ENCODE data around the gene SBNO1. TPM values are rescaled to one million over a fixed set of nuclear protein-coding genes. Genes with fewer than 3 reads are reported as not detected.
"Not testable (repeated sequence)": the region's sequence is repeated elsewhere in the genome, so short reads cannot be mapped to it uniquely, and the experiment has no call there.

SBNO1 gene
- total RNA-seq, 1 donor from 2014 or later, result 34.0 TPM

DNA sequence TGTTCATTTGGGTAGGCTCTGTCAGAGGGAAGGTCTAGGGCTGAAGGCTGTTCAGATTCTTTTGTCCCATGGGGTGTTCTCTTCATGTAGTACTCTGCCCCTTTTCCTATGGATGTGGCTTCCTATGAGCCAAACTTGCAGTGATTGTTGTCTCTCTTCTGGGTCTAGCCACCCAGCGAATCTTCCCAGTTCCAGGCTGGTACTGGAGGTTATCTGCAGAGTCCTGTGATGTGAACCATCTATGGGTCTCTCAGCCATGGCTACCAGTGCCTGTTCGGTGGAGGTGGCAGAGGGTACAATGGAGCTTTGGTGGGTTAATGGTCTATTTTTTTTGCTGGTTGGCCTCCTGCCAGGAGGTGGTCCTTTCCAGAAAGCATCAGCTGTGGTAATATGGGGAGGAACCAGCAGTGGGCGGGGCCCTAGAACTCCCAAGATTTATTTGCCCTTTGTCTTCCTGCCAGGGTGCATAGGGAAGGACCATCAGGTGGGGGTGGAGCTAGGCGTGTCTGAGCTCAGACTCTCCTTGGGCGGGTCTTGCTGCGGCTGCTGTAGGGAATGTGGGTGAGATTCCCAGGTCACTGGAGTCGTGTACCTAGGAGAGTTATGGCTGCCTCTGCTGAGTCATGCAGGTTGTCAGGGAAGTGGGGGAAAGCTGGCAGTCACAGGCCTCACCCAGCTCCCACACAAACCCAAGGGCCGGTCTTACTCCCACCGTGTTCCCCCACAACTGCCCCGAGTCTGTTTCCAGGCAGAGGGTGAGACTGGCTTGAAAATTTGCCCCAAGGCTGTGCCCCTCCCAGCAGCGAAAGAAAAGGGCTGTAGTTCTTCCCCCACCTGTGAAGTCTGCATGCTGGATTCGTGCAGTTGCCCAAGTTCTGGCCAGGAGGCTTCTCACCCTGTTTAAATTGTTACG, 113.9 kb downstream of the SBNO1 start:
- no peak for DNase-seq (ENCODE audit: low read depth)

DNA sequence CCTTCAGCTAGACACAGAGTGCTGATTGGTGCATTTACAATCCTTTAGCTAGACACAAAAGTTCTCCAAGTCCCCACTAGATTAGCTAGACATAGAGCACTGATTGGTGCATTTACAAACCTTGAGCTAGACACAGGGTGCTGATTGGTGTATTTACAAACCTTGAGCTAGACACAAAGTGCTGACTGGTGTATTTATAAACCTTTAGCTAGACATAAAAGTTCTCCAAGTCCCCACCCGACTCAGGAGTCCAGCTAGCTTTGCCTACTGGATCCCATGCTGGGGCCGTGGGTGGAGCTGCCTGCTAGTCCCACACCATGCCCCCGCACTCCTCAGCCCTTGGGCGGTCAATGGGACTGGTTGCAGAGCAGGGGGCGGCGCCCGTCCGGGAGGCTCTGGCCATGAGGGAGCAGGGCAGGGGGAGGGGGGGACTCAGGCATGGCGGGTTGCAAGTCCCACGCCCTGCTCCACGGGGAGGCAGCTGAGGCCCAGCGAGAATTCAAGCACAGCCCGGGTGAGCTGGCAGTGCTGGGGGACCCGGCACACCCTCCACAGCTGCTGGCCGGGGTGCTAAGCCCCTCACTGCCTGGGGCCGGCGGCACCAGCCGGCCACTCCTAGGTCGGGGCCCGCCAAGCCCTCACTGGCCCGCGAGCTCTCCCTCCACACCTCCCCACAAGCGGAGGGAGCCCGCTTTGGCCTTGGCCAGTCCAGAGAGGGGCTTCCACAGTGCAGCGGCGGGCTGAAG, 115.5 kb downstream of the SBNO1 start:
- DNase-seq (ENCODE audit: low read depth), result not testable (repeated sequence)

DNA sequence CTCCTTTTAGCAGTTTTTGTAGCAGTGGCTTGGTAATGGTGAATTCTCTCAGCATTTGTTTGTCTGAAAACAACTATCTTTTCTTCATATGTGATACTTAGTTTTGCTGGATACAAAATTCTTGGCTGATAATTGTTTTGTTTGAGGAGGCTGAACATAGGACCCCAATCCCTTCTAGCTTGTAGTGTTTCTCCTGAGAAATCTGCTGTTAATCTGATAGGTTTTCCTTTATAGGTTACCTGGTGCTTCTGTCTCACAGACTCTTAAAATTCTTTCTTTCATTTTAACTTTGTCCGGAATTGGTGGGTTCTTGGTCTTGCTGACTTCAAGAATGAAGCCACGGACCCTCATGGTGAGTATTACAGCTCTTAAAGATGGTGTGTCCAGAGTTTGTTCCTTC, 116.5 kb downstream of the SBNO1 start:
- not testable (repeated sequence) for DNase-seq (ENCODE audit: low read depth)

- no peak for DNase-seq (ENCODE audit: low read depth)
Observed at GRCh38 chr12:123245678-123246077, 119.0 kb downstream of the SBNO1 start.

- no peak for DNase-seq (ENCODE audit: low read depth)
Observed at GRCh38 chr12:123243671-123244262, 120.9 kb downstream of the SBNO1 start.

DNA sequence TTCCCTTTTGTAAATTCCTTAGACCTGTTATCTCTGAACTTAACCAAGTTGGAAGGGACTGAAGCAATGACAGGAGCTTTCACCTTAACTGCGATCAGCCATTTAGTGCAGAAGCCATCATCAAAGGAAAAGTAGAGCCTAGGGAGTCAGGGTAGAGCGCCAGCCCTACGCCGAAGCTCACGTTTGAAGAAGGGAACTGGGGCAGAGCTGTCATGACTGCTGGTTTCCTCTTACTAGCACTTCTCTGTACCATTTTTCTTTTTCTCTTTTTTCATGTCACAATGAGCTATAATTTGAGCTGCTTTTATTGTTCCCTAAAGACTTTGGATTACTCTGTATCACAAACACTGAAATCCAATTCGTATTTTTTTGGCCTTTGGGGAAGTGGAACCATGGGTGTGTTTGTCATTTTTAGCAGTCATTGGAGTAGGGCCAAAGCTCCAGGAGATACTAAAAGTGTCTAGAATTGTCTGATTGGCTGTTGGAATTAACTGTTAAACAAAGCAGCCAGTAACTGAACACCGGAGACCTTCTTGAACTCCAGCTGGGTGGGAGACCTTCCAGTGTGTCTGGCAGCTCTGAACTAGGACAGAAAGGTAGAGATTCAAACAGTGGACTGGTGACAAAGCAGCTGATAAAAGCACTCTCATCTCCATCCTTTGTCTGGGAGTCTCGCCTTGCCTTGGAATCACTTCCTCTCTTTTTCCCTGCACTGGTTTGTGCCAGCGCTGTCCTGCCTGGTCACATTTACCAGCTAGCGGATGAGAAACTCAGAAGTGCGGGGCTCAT, 122.3 kb downstream of the SBNO1 start:
- peak; percentile 22 for DNase-seq (ENCODE audit: low read depth)

Other genes starting within 250 kb of the SBNO1 start
- 2.4 and 7.2 TPM in 2 replicates for gene PITPNM2, start 213.8 kb downstream of the SBNO1 start, total RNA-seq
- gene MPHOSPH9, start 131.7 kb downstream of the SBNO1 start, total RNA-seq, result 54.4 and 55.3 TPM in 2 replicates
- 7.5 and 8.7 TPM in 2 replicates for gene MTRFR, start 131.4 kb downstream of the SBNO1 start, total RNA-seq
- gene CDK2AP1, start 93.0 kb downstream of the SBNO1 start, total RNA-seq, result 466 and 496 TPM in 2 replicates
- gene KMT5A, start 19.3 kb upstream of the SBNO1 start, total RNA-seq, result 37.9 and 72.1 TPM in 2 replicates
- gene RILPL2, start 71.8 kb upstream of the SBNO1 start, total RNA-seq, result 1.7 and 1.8 TPM in 2 replicates
- 13.6 and 21.6 TPM in 2 replicates for gene SNRNP35, start 93.3 kb upstream of the SBNO1 start, total RNA-seq
- 30.3 and 43.4 TPM in 2 replicates for gene RILPL1, start 168.9 kb upstream of the SBNO1 start, total RNA-seq
- 297 and 305 TPM in 2 replicates for gene TMED2, start 219.7 kb upstream of the SBNO1 start, total RNA-seq
- 13.8 and 15.8 TPM in 2 replicates for gene DDX55, start 237.3 kb upstream of the SBNO1 start, total RNA-seq

All from myocyte (in vitro differentiated cells).